ENCODE measurements around the gene PPFIBP2. TPM values are rescaled to one million over a fixed set of nuclear protein-coding genes. Genes with fewer than 3 reads are reported as not detected.
A peak's percentile ranks its signal among the peaks of the same experiment; 100 is the strongest.

The PPFIBP2 gene
- total RNA-seq, 2 experiments from 2014 or later, result 102 to 182 TPM

GRCh38 chr11:7599209-7599608, 85.4 kb downstream of the PPFIBP2 start:
- Histone ChIP-seq H3K79me2 (ENCODE audit: insufficient read depth, low read depth, low read length) (no peaks in the 10 kb centered on the region), H4K20me1 (ENCODE audit: insufficient read depth, low read length) (no peaks in the 10 kb centered on the region), H3K9me3 (ENCODE audit: low read length) (no peaks in the 10 kb centered on the region), H3K36me3 (ENCODE audit: insufficient read depth, low read length) (peaks cover 77% of the 10 kb centered on the region), H3K4me2 (ENCODE audit: low read length) (no peak overlapping the region), H3K4me1 (ENCODE audit: insufficient read depth, low read length, poor library complexity, severe bottlenecking) (no peaks in the 10 kb centered on the region), H3K27ac (ENCODE audit: low read depth, low read length, poor library complexity, severe bottlenecking) (no peak overlapping the region), H3K9me2 (ENCODE audit: insufficient read depth, low read length) (no peaks in the 10 kb centered on the region), H3K4me3 (ENCODE audit: low read depth, low read length, poor library complexity, severe bottlenecking) (no peak overlapping the region), H2AFZ (ENCODE audit: low read length) (no peak overlapping the region)
- intact Hi-C loops (cut with micrococcal nuclease; ENCODE audit: unreplicated experiment), result no loop called here
- DNase-seq (ENCODE audit: low spot score), result no peak
- no peak for TF ChIP-seq EZH2phosphoT487 (IDR thresholded peaks at IDR 0.05; ENCODE audit: borderline replicate concordance, low read depth, low read length)
- TF ChIP-seq CTCF (conservative IDR thresholded peaks at IDR 0.05; ENCODE audit: low read length), result no peak
- ChIA-PET CTCF (ENCODE audit: unreplicated experiment) (no interaction called here), POLR2A (no interaction called here)
- BruUV-seq (replicated peaks), result TSS peak; percentile 17

DNA sequence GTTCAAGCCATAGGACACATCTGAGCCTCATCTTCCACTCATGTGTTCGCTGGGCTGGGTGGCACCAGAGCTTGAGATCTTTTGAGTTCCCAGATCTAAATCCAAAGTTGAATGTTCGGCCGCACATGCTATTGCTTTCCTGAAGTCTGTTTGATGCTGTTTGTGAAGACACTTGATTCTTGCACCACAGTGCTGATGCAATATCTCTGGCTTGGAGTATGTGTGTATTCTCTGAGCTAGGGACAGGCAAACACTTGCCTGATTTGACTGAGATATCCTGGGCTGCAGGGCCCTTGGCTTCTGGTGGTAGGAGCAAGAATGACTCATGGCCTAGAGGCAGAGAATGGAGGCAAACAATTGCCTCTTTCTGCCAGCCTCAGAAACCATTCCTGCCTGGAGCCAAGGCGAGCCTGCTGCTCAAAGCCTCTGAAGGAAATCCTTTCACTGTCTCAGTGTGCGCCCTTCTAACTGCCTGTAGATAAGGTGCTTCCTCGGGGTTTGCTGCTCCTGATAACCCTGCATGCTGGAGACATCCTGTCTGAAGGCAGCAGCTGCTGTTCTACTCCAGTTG, 86.5 kb downstream of the PPFIBP2 start:
- H3K4me1 ChIP-seq (ENCODE audit: insufficient read depth, low read length, poor library complexity, severe bottlenecking), result no peaks in the 10 kb centered on the region
- no peak overlapping the region for H3K4me3 ChIP-seq (ENCODE audit: low read depth, low read length, poor library complexity, severe bottlenecking)
- no peaks in the 10 kb centered on the region for H3K9me2 ChIP-seq (ENCODE audit: insufficient read depth, low read length)
- H3K36me3 ChIP-seq (ENCODE audit: insufficient read depth, low read length), result peaks cover 80% of the 10 kb centered on the region
- ChIA-PET CTCF (ENCODE audit: unreplicated experiment) (no interaction called here), POLR2A (no interaction called here)
- intact Hi-C loops (cut with micrococcal nuclease; ENCODE audit: unreplicated experiment), result no loop called here
- H4K20me1 ChIP-seq (ENCODE audit: insufficient read depth, low read length), result no peaks in the 10 kb centered on the region
- no peak for DNase-seq (ENCODE audit: low spot score)
- H3K4me2 ChIP-seq (ENCODE audit: low read length), result no peak overlapping the region
- H3K9me3 ChIP-seq (ENCODE audit: low read length), result no peaks in the 10 kb centered on the region
- H3K27ac ChIP-seq (ENCODE audit: low read depth, low read length, poor library complexity, severe bottlenecking), result no peak overlapping the region
- no peak overlapping the region for H2AFZ ChIP-seq (ENCODE audit: low read length)
- no TSS peak for BruUV-seq (replicated peaks)
- TF ChIP-seq EZH2phosphoT487 (IDR thresholded peaks at IDR 0.05; ENCODE audit: borderline replicate concordance, low read depth, low read length) (no peak), CTCF (conservative IDR thresholded peaks at IDR 0.05; ENCODE audit: low read length) (no peak)
- H3K79me2 ChIP-seq (ENCODE audit: insufficient read depth, low read depth, low read length), result no peaks in the 10 kb centered on the region

DNA sequence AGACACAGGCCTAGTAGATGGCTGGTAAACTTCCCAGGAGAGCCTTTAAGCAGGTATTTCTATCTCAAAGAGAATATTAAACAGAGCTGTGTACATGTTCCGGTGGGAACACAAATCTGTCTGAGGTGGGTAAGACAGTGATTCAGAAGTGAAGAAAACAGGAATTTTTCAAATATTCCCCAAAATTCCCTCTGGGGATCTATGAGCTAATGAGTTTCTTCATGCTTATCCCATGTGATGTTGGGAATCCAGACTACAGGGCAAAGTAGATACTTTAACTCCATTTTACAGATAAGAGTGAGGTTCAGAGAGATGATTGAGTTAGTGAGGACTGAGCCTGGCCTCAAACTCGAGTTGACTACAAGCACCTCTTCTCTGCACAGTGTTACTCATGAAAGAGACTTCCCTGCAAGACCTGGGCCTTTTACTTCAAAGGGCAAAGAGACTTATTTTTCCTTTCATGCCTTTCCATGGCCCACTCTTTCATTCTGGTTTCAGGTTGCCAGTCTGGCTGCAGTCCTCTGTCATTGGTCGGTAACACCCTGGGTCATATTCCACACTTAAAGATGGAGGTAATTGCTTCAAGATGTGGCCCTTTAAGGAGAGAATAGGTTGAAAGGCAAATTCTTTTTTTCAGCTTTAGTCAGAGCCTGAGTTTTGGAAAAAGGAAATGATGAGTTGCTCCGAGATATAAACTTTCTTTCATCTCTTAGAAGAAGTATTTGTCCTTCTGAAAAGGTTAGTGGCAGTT, 89.4 kb downstream of the PPFIBP2 start:
- no peaks in the 10 kb centered on the region for H4K20me1 ChIP-seq (ENCODE audit: insufficient read depth, low read length)
- ChIA-PET POLR2A (interaction anchor here (1.0 to 1.8 kb wide), 3 partner anchors 9 to 82 kb away, joined by 3 to 5 read pairs (median 3); no protein-coding TSS in a partner anchor), CTCF (ENCODE audit: unreplicated experiment) (no interaction called here)
- H3K9me3 ChIP-seq (ENCODE audit: low read length), result no peaks in the 10 kb centered on the region
- no peak overlapping the region for H3K4me3 ChIP-seq (ENCODE audit: low read depth, low read length, poor library complexity, severe bottlenecking)
- no peak overlapping the region for H2AFZ ChIP-seq (ENCODE audit: low read length)
- H3K9me2 ChIP-seq (ENCODE audit: insufficient read depth, low read length), result no peaks in the 10 kb centered on the region
- DNase-seq (ENCODE audit: low spot score), result no peak
- no peak overlapping the region for H3K4me2 ChIP-seq (ENCODE audit: low read length)
- intact Hi-C loops (cut with micrococcal nuclease; ENCODE audit: unreplicated experiment), result no loop called here
- peaks cover 75% of the 10 kb centered on the region for H3K36me3 ChIP-seq (ENCODE audit: insufficient read depth, low read length)
- no TSS peak for BruUV-seq (replicated peaks)
- no peak overlapping the region for H3K27ac ChIP-seq (ENCODE audit: low read depth, low read length, poor library complexity, severe bottlenecking)
- TF ChIP-seq CTCF (conservative IDR thresholded peaks at IDR 0.05; ENCODE audit: low read length) (no peak), EZH2phosphoT487 (IDR thresholded peaks at IDR 0.05; ENCODE audit: borderline replicate concordance, low read depth, low read length) (no peak)
- H3K4me1 ChIP-seq (ENCODE audit: insufficient read depth, low read length, poor library complexity, severe bottlenecking), result no peaks in the 10 kb centered on the region
- H3K79me2 ChIP-seq (ENCODE audit: insufficient read depth, low read depth, low read length), result no peaks in the 10 kb centered on the region
